GM12891 (cell line): ENCODE measurements around the gene C1RL. TPM values are rescaled to one million over a fixed set of nuclear protein-coding genes. Genes with fewer than 3 reads are reported as not detected.

Source experiments
- DNase-seq: peaks from one replicate; pipeline ENCODE4 v3.0.0; 2011; ENCODE audit warnings: low spot score; ENCODE audit not compliant: insufficient read length
- FAIRE-seq: peaks from 2 replicates; lab custom pipeline; 2011; peaks lifted over from hg19 to GRCh38; lab: Jason Lieb, UNC
- PAX5 ChIP-seq: IDR thresholded peaks from 2 replicates; pipeline ENCODE4 v1.6.1; 2011; ENCODE audit warnings: low read length, moderate library complexity, mild to moderate bottlenecking; ENCODE audit not compliant: insufficient read depth, severe bottlenecking
- POLR2A ChIP-seq: IDR thresholded peaks from 2 replicates; pipeline ENCODE4 v1.6.1; 2011; ENCODE audit warnings: low read depth, low read length, control low read depth
- POLR2AphosphoS5 ChIP-seq: IDR thresholded peaks from 2 replicates; pipeline ENCODE4 v1.6.1; 2011; ENCODE audit warnings: low read depth, low read length, control low read depth
- POU2F2 ChIP-seq: IDR thresholded peaks from 2 replicates; pipeline ENCODE4 v1.6.1; 2011; ENCODE audit warnings: low read depth, mild to moderate bottlenecking, control low read depth, low read length, moderate library complexity
- SPI1 ChIP-seq: IDR thresholded peaks from 2 replicates; pipeline ENCODE4 v1.6.1; 2011; ENCODE audit warnings: low read depth, low read length, control low read depth
- TAF1 ChIP-seq: IDR thresholded peaks from 2 replicates; pipeline ENCODE4 v1.6.1; 2011; ENCODE audit warnings: low read depth, low read length, control low read depth
- polyA plus RNA-seq: library from polyadenylated mRNA; unstranded; fragments of >200 nt; gene quantifications from one replicate; pipeline ENCODE4 v1.2.1, GENCODE V29; 2012; ENCODE audit warnings: low read depth, missing spikeins, inconsistent platforms; ENCODE audit not compliant: missing spikeins

Gene C1RL, protein sequence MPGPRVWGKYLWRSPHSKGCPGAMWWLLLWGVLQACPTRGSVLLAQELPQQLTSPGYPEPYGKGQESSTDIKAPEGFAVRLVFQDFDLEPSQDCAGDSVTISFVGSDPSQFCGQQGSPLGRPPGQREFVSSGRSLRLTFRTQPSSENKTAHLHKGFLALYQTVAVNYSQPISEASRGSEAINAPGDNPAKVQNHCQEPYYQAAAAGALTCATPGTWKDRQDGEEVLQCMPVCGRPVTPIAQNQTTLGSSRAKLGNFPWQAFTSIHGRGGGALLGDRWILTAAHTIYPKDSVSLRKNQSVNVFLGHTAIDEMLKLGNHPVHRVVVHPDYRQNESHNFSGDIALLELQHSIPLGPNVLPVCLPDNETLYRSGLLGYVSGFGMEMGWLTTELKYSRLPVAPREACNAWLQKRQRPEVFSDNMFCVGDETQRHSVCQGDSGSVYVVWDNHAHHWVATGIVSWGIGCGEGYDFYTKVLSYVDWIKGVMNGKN
- 6.6 TPM for polyA plus RNA-seq

DNA sequence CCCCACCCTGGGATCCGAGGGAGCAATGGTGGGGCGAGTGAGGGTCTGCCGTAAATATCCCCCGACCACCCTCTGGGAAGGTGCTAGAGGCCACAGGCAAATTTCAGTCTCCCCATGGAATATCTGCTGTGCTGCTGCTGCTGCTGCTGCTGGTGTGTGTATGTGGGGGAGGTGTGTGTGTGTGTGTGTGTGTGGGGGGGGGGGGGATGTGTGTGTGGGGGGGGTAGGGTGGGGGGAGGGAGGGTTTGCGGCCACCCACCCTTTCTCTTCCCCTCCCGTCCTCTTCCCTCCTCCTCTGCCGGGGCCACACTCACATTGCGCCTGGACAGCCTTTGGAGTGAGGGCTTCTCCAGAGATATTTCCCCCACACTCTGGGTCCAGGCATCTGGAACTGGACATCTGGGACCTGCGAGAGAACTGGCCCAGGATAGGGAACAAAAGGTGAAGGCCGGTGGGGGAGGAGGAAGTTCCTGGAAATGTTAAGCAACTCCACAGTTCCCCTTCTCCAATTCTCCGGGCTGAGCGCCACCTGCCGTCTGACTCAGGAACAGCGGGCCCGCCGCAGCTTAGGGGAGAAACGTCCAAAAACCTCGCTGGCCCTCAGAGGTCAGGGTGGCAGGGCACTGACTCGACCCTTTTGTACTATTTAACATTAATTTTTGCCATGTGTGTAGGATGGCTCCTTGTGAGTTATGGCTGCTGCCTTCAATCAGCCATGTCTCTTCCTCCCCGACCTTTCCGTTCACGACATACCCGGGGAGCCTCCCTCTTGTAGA lies at the start of gene C1RL:
Gene C1RL (minus strand): TSS at position 419 of the 776 bp plus-strand sequence. CDS start 34 bp downstream, at position 385.
- TF ChIP-seq POLR2A (no peak), POLR2AphosphoS5 (no peak), PAX5 (no peak), SPI1 (peak; percentile 76), TAF1 (no peak), POU2F2 (no peak)
- no peak for DNase-seq
- peak; percentile 79 for FAIRE-seq

GRCh38 chr12:7157391-7157790 lies 48.4 kb upstream of the C1RL start:
- TF ChIP-seq POLR2A, result no peak
- TF ChIP-seq PAX5, result no peak
- no peak for TF ChIP-seq TAF1
- no peak for TF ChIP-seq POU2F2
- TF ChIP-seq POLR2AphosphoS5, result no peak
- TF ChIP-seq SPI1, result no peak
- DNase-seq (no peak), FAIRE-seq (no peak)

DNA sequence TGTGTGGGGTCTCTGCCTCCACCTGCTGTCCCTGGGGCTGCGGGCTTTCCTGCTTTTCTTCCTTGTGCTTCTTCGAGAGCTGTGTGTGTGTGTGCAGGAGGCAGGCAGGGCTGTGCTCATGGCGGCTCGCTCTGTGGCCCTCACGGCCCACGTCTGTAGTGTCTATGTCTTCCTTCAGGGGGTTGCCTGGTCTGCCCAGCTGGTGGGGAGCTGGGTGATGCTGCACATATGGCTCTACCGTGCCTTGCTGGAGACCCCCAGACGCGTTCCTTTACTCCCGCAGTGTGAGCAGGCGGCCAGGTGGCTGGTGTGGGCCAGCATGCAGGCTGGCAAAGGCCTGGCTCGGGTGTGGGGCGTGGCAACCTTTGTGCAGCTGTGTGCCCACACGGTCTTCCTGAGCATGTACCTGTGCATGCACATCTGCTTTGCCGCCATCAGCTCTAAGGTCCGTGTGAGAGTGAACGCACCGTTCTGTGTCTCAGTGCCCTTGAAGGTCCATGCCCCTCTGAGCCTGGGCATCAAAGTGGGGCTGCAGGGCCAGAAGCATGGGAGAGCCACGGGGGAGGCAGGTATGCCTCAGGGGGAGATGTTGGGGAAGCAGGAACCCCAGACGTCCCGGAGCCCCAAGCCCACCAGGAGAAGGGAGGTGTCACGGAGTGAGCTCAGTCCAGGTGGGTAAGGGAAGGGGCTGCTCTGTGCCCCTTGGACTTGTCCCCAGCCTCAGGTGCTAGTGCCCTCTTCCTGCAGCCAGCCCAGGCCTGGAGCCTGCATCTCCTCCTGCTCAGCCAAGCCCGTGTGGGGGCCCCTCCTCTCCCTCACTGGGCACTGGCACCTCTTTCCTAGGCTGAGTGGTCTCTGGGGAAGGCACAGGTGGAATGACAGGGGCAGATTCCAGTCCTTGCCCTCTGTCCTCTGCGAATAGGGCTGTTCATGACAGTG lies 47.5 kb upstream of the C1RL start:
- TF ChIP-seq PAX5, result no peak
- TF ChIP-seq SPI1, result no peak
- no peak for TF ChIP-seq POU2F2
- no peak for TF ChIP-seq TAF1
- no peak for TF ChIP-seq POLR2AphosphoS5
- TF ChIP-seq POLR2A, result no peak
- no peak for DNase-seq
- no peak for FAIRE-seq

GRCh38 chr12:7155471-7156034 lies 46.5 kb upstream of the C1RL start:
- no peak for DNase-seq
- TF ChIP-seq SPI1, result no peak
- TF ChIP-seq TAF1, result no peak
- TF ChIP-seq POLR2AphosphoS5, result no peak
- TF ChIP-seq POU2F2, result no peak
- no peak for TF ChIP-seq PAX5
- no peak for TF ChIP-seq POLR2A
- no peak for FAIRE-seq

GRCh38 chr12:7154901-7155470 lies 46.0 kb upstream of the C1RL start:
- TF ChIP-seq POLR2AphosphoS5 (no peak), PAX5 (no peak), TAF1 (no peak)
- FAIRE-seq, result no peak
- DNase-seq, result no peak

DNA sequence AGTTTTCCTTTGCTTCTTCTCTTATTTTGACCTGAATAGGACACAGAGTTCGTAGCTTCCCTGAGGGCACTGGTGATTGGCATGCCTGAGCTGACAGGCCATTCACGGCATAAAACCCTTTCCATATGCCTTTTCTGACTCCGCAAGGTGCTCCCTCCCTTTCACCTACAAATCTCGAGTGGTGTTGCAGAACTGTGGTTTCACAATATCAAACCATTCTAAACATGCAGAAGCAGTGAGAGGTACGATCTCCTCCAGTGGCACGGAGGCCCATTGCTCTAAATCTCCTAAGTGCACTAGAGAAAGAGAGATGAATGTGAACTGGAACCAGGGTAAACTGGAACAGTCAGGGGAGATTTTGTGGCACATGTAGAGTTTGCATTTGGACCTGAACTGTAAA lies 45.0 kb upstream of the C1RL start:
- no peak for FAIRE-seq
- DNase-seq, result no peak
- TF ChIP-seq POLR2AphosphoS5 (no peak), TAF1 (no peak), PAX5 (no peak), POU2F2 (no peak), SPI1 (no peak), POLR2A (no peak)

DNA sequence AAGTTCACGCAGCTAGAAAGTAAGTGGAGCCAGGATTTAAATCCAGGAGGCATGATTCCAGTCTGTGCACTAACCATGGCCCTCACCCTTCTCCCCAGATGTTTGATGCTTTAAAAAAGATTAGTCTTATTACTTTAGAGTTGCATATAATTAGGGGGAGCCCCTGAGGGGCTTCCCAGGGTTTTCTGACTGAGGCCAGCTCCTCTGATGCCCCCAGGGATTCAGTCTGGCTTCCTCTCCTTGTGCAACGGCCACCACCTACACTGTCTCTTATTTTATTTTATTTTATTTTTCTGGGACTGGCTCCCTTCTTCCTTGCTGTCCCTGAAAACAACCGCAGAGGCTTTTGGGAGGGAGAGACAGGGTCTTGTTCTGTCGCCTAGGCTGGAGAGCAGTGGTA lies 43.8 kb upstream of the C1RL start:
- no peak for TF ChIP-seq TAF1
- no peak for TF ChIP-seq PAX5
- TF ChIP-seq POLR2AphosphoS5, result no peak
- TF ChIP-seq POLR2A, result no peak
- TF ChIP-seq POU2F2, result no peak
- no peak for TF ChIP-seq SPI1
- no peak for FAIRE-seq
- no peak for DNase-seq

DNA sequence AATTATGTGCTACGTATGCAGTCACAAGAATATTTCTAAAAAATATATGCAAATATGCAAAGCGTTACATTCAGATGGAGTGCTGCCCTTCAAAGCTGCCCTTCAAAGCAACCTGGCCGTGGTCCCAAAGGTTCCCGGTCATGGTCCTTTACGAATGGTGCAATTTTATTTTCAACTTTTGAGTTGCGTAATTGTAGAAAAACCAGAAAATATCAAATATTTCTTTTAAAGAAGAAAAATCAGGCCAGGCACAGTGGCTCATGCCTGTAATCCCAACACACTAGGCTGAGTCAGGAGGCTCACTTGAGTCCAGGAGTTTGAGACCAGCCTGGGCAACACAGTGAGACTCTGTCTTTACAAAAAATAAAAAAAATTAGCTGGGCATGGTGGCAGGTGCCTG lies 42.5 kb upstream of the C1RL start:
- TF ChIP-seq POU2F2, result no peak
- no peak for TF ChIP-seq POLR2AphosphoS5
- no peak for FAIRE-seq
- DNase-seq, result no peak
